Measurements from ENCODE around the gene RHO.
"Not testable (repeated sequence)": the region's sequence is repeated elsewhere in the genome, so short reads cannot be mapped to it uniquely, and the experiment has no call there.

RHO gene

DNA sequence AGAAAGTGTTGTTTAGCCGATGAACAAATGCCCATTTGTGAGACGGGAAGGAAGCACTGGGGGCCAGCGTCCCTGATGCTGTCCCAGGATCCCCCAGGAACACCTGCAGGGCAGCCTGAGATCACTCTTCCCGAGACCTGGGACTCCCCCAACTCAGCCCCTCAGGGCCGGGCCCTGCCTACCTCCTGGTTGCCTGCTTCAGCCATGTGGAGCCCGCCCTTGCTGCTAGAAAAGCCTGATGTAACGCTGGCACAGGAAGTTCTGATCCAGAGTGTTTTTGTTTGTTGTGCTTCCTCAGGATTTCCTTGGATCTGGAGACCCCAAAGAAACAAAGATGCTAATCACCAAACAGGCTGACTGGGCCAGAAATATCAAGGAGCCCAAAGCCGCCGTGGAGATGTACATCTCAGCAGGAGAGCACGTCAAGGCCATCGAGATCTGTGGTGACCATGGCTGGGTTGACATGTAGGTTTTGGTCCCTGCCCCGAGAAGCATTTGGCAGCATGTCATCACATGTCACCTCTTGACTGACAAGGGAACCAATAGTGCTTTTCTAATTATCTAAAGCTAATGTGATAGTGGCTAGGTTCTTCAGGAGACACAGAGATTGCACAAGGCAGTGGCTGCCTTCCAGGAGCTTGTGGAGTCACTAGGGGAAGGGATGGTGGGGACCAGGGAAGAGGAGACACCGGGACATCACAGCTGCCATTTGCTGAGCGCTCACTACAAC, 28.7 kb upstream of the RHO start:
- DNase-seq, result not testable (repeated sequence)

- DNase-seq, result no peak
These were observed 28.1 kb upstream of the RHO start for GRCh38 chr3:129500334-129500658.

GRCh38 chr3:129501630-129502029, 26.8 kb upstream of the RHO start:
- no peak for DNase-seq

GRCh38 chr3:129502641-129503408, 25.6 kb upstream of the RHO start:
- no peak for DNase-seq

DNA sequence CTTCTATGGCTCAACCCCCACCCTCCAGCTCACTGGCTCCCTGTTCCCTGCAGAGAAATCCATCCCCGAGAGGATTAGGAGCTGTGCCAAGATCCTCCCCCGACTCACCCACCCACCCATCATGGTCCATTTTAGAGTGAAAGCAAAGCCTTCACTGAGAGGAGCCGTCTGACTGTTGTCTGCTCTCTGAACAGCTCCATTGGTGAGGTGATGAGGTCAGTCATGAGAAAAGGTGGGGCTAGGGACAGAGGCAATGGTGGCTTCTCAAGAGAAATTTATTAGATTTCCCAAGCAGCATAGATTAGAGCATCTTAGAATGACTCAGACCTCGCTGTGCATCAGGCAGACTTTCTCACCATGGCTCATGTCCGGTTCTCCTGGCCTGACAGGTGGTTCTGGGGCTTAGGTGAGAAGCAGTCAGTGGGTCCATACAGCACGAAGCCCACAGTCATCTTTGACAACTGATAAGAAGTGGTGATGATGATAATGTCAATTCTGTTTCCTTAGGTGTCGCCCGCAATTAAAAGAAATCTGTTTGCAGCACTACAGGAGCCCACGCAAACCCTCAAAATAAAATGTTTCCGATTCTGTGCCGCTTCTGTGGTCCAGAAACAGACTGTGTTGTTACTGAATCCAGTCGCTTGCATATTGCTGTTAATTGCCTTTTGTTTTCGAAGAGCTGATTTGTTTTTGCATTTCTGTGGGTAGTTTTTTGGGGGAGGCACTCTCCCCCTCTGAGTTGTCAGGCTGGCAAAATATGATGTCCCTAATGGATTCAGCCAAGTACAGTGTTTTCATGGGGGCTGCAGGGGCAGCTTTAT, 24.8 kb upstream of the RHO start:
- no peak for DNase-seq

- no peak for DNase-seq
These were observed 23.9 kb upstream of the RHO start for GRCh38 chr3:129504471-129505100.

DNA sequence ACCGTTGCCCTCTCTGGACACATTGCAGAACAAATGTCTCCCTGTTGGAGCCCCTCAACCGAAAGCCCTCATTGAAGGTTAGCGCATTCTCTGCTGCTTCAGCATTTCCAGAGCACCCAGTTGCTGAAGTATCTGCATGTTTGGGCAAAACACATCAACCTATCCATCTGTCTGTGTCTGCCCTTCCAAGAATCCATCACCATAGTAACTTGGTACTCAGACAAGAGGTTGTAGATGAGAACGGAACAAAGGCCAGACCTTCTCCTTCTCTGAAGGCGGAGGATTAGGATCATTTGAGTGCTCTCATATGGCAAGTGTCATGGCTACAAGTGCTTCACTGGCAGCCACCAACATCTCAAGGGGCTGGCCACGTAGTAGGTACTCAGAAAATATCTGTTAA, 23.1 kb upstream of the RHO start:
- DNase-seq, result no peak

- no peak for DNase-seq
These were observed 22.2 kb upstream of the RHO start for GRCh38 chr3:129506231-129506742.

DNA sequence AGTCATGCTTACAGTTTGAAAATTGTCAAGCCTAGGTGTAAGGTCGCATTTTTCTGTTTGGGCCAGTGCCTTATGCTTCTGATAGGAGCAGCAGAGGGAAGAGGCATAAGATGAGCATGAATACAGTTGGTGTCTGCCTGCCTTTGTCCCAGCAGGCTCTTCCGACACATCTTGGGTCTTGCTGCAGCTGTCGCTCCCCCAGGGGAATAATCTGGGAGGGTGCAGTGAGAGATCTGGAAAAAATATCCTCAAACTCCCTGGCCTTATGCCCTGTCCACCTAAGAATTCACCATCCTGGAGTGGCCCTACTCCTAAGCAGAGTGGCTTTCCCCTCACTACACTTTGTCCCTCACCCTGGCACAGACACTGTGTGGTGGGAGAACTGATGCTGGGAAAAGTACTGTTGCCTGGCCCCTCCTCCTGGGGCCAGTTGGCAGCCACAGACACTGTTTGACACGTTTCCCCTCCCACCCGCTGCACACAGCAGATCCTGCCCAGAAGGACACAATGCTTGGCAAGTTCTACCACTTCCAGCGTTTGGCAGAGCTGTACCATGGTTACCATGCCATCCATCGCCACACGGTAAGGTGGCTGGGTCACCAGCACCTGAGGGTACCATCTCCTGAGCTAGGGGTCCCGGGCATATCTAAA, 21.1 kb upstream of the RHO start:
- no peak for DNase-seq

DNA sequence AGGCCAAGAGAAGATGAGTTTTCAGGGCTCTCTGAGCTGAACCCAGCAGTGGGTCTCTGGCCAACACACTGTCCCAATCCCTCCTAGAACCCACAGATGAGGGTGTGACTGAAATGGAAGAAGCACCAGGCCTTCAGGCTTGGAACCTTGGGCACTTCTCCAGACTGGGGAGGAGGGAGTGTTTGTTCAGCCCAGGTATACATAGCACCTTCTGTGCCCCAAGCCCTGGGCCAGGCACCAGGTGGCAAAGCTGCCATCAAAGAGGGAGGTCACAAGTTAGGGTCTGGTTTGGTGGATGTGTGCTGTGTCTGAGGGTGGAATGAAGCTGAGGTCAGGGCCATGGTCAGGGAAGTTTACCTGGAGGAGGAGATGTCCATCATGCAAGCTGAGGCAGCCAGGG, 15.8 kb upstream of the RHO start:
- no peak for DNase-seq

DNA sequence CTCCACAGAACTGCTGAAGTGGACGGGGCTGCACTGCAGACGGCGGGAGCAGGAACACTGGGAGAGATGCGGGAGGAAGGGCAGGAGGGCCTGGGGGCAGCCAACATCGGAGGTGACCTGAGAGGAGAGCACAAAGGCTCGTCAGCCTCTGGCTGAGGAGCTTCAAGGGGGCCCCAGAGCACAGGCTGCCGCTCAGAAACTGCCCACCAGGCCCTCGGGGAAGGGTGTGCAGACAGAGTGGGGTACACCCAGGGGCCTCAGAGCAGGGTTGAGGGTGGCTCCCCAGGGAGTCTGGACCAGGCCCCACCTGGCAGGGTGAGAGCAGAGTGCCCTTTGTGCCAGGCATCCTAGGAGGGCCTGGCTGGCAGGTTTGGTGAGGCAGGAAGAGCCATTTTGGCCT, 14.7 kb upstream of the RHO start:
- no peak for DNase-seq

- DNase-seq, result no peak
These were observed 14.3 kb upstream of the RHO start for GRCh38 chr3:129514110-129514509.

GRCh38 chr3:129514563-129514962, 13.9 kb upstream of the RHO start:
- DNase-seq, result no peak

GRCh38 chr3:129515108-129515820, 13.2 kb upstream of the RHO start:
- not testable (repeated sequence) for DNase-seq

- not testable (repeated sequence) for DNase-seq
These were observed 12.5 kb upstream of the RHO start for GRCh38 chr3:129515821-129516432.

DNA sequence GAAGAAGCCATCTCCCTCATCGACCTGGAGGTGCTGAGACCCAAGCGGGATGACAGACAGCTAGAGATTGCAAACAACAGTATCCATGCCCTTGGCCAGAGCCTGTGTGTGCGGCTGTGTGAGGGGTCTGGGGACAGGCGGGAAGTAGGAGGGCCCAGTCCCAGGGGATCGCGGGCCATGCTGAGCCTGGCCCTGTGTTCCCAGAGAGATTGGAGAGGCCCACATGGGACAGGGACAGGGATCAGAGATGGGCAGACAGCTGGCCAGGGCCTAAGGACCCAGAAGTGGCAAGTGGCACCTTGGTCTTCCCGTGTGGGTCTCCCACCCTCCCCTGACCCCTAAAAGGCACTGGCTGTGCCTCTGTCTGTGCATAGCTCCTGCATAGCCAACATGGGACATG, 10.9 kb upstream of the RHO start:
- DNase-seq, result no peak

DNA sequence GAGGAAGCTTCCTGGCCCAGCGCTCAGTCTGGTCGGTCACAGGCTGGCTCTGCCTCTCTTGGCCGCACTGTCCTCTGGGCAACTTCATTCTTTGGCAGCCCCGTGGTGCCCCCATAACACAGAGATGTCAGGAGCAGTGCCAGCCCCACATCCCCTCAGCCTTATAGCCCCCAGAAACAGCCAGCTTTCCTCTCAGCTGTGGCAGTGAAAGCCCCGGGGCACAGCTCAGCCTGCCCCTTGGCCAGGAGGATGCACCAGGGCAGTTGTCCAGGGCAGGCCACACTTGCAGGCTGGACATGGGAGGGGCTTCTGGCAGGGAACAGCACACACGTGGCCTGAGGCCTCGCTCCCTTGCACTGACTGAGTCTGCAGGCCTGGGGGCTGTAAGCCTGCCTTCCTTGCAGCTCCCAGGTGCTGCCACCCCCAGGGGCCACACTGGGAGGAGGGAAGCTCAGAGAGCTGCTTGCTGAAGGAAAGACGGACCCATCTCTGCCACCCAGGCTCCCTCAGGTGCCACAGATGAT, 10.3 kb upstream of the RHO start:
- DNase-seq, result no peak

DNA sequence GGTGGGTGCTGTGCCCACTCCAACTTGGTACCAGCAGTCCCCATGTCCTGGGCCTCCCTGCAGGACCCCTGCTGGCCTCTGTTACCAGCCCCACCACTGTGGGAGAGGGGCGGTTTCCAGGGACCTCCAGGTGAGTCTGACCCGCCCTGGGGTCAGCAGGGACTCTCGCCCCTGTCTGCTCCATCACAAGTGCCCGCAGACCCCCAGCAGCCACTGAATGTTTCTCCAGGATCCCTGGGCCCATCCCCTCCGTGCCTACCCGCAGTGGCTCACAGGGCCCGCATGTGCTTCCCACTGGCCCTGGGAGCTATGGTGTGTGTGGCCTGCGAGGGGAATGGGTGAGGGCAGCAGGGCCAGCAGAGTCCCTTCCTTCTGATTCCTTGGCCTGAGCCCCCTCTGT, 9.9 kb upstream of the RHO start:
- DNase-seq, result no peak

DNA sequence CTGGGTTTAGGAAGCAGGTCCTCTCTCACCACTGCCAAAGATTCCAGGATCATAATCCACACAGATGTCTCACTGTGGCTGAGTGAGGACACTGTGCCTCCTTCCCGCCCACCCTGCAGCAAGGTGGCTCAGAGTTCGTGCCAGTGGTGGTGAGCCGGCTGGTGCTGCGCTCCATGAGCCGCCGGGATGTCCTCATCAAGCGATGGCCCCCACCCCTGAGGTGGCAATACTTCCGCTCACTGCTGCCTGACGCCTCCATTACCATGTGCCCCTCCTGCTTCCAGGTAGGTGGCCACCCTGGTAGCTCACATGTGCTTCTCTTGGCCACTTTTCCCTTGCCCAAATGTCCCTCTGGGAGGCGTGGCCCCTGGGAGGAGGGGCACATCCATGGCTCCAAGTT, 9.0 kb upstream of the RHO start:
- DNase-seq, result no peak

DNA sequence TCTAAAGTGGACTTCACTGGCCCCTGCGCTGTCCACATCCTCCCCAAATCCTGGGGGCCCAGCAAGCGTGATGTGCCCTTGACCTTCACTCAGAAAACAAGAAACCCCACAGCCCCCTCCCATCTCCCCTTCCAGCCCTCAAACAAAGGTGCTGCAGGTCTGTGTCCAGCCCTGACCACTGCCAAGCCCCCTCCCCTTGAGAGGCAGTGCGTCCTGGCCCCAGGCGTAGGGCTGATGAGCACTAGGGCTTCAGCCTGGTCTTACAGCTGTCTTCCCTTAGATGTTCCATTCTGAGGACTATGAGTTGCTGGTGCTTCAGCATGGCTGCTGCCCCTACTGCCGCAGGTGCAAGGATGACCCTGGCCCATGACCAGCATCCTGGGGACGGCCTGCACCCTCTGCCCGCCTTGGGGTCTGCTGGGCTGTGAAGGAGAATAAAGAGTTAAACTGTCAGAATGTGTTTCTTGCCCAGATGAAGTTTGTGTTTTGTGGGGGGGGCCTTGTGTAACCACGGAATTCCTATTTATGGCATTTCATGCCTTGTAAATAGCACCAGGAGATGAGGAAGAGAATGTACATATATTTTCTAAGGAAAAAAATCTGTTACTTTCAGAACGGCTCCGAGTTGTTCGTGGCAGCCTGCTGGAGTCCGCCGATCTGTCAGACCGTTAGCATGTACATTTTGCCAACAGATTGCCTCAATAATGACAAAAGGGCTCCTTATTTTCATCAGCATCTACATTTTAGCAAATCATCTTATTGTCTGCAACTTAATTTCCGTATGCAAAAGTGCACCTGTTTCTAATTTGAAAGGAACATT, 8.3 kb upstream of the RHO start:
- no peak for DNase-seq

Measured in activated gamma-delta T cell (primary cell).